GM18873 (cell line): ENCODE measurements around the gene SLITRK1.

Experiments
- ATAC-seq: cut with Tn5 transposase; IDR thresholded peaks from one replicate; pipeline ENCODE4 v1.9.1; 2021; ENCODE audit warnings: mild to moderate bottlenecking, moderate library complexity, moderate number of reproducible peaks; ENCODE audit not compliant: unreplicated experiment, low FRiP score

Gene SLITRK1

GRCh38 chr13:83876546-83876945 is 5.7 kb downstream of the SLITRK1 start:
- ATAC-seq = no peak

GRCh38 chr13:83867708-83868107 is 14.6 kb downstream of the SLITRK1 start:
- ATAC-seq = no peak

GRCh38 chr13:83865161-83866137 is 16.8 kb downstream of the SLITRK1 start:
- ATAC-seq = no peak

- ATAC-seq = no peak
These were observed 28.5 kb downstream of the SLITRK1 start for GRCh38 chr13:83853771-83854170.

GRCh38 chr13:83845106-83845505 is 37.2 kb downstream of the SLITRK1 start:
- ATAC-seq = no peak

- no peak for ATAC-seq
These were observed 43.1 kb downstream of the SLITRK1 start for GRCh38 chr13:83839146-83839545.

- ATAC-seq = no peak
These were observed 50.5 kb downstream of the SLITRK1 start for GRCh38 chr13:83831796-83832195.

GRCh38 chr13:83829810-83830209 is 52.5 kb downstream of the SLITRK1 start:
- ATAC-seq = no peak

GRCh38 chr13:83827338-83827737 is 54.9 kb downstream of the SLITRK1 start:
- no peak for ATAC-seq
